B cell (primary cell): ENCODE results near the gene C1orf35. TPM values are rescaled to one million over a fixed set of nuclear protein-coding genes. Genes with fewer than 3 reads are reported as not detected.

Experiments
- ATAC-seq: fragments of 200-7000 bp; cut with Tn5 transposase; one replicate; pipeline ENCODE4 v1.10.0; 2021; ENCODE audit warnings: low read depth, mild to moderate bottlenecking, moderate number of reproducible peaks, moderate library complexity
- CTCF ChIA-PET: fragments of 350-600 bp; sonication (Branson Sonifier 250); formaldehyde crosslinking; loops from one replicate; lab custom pipeline; 2021; ENCODE audit warnings: antibody characterized with exemption, inconsistent platforms; lab: Charles Lee
- POLR2A ChIA-PET: fragments of 350-600 bp; sonication (Branson Sonifier 250); formaldehyde crosslinking; loops from one replicate; lab custom pipeline; 2021; ENCODE audit warnings: antibody characterized with exemption; lab: Charles Lee
- DNase-seq: peaks from one replicate; pipeline ENCODE4 v3.0.0; 2013
- H2AFZ ChIP-seq: 2 replicates; pipeline ENCODE4 v1.6.1; 2012; ENCODE audit warnings: mild to moderate bottlenecking, low read depth, low read length; ENCODE audit not compliant: insufficient read depth, poor library complexity, severe bottlenecking
- H3K27ac ChIP-seq, 2 donors: 1 replicate in 1 of 2; 2 replicates in 1 of 2; pipeline ENCODE4 v1.5.1; 2012 to 2013; ENCODE audit warnings: low read length in 2 of 2, mild to moderate bottlenecking in 2 of 2, moderate library complexity in 1 of 2
- H3K27me3 ChIP-seq, 4 experiments: fragments of 200-600 bp in 1 of 4; sonication (generic) in 1 of 4; replicated peaks in 1 of 4; 1 replicate in 2 of 4; 2 replicates in 2 of 4; pipeline versions ENCODE4 v1.6.1 to v1.7.0; 2013 to 2016; ENCODE audit warnings: low read length in 3 of 4, mild to moderate bottlenecking in 2 of 4, mixed read lengths in 1 of 4, moderate library complexity in 1 of 4; ENCODE audit not compliant: insufficient read depth in 4 of 4, control insufficient read depth in 3 of 4; ENCODE audit errors: control extremely low read depth in 1 of 4
- H3K36me3 ChIP-seq, 2 experiments: replicated peaks in 1 of 2; 1 replicate in 1 of 2; 2 replicates in 1 of 2; pipeline versions ENCODE4 v1.6.1 to v1.7.1; 2013; ENCODE audit warnings: low read length in 1 of 2; ENCODE audit not compliant: insufficient read depth in 2 of 2, control insufficient read depth in 1 of 2; ENCODE audit errors: control extremely low read depth in 1 of 2, extremely low read depth in 1 of 2
- H3K4me1 ChIP-seq, 2 donors: fragments of 200-600 bp in 1 of 2; sonication (generic) in 1 of 2; 1 replicate in 1 of 2; 2 replicates in 1 of 2; pipeline versions ENCODE4 v1.5.1 to v1.6.1; 2013 to 2017; ENCODE audit warnings: low read length in 2 of 2; ENCODE audit not compliant: control insufficient read depth in 2 of 2, insufficient read depth in 2 of 2
- H3K4me2 ChIP-seq: replicated peaks from 2 replicates; pipeline ENCODE3; 2012; ENCODE audit warnings: mild to moderate bottlenecking, low read depth, low read length; ENCODE audit not compliant: poor library complexity, severe bottlenecking
- H3K4me3 ChIP-seq, 5 experiments: fragments of 200-600 bp in 1 of 5; sonication (generic) in 1 of 5; 1 replicate in 3 of 5; 2 replicates in 2 of 5; pipeline versions ENCODE4 v1.5.1 to v1.7.0; 2011 to 2016; ENCODE audit warnings: low read length in 4 of 5, mild to moderate bottlenecking in 4 of 5, low read depth in 2 of 5, control low read depth in 1 of 5, moderate library complexity in 1 of 5; ENCODE audit not compliant: insufficient read depth in 1 of 5; ENCODE audit errors: control extremely low read depth in 1 of 5, extremely low read depth in 1 of 5
- H3K79me2 ChIP-seq: fragments of 200-600 bp; sonication (generic); one replicate; pipeline ENCODE4 v1.6.0; 2016; ENCODE audit warnings: low read length; ENCODE audit not compliant: control insufficient read depth, insufficient read depth
- H3K9ac ChIP-seq: fragments of 200-600 bp; sonication (generic); 2 replicates; pipeline ENCODE4 v1.6.1; 2017; ENCODE audit warnings: mild to moderate bottlenecking, low read length, moderate library complexity
- H3K9me3 ChIP-seq, 3 donors: one replicate each; pipeline versions ENCODE4 v1.6.1 to v1.7.1; 2013; ENCODE audit warnings: low read length in 2 of 3; ENCODE audit not compliant: control insufficient read depth in 2 of 3, insufficient read depth in 1 of 3; ENCODE audit errors: control extremely low read depth in 1 of 3
- H4K20me1 ChIP-seq: 2 replicates; pipeline ENCODE4 v1.6.0; 2012; ENCODE audit warnings: mild to moderate bottlenecking, low read length; ENCODE audit not compliant: insufficient read depth, control insufficient read depth, poor library complexity, severe bottlenecking
- H3K27ac Mint-ChIP-seq: one replicate; pipeline ENCODE4 v1.8.0; 2021; ENCODE audit warnings: mixed read lengths
- H3K27me3 Mint-ChIP-seq: one replicate; pipeline ENCODE4 v1.8.0; 2021; ENCODE audit warnings: mixed read lengths
- H3K4me1 Mint-ChIP-seq: one replicate; pipeline ENCODE4 v1.8.0; 2021; ENCODE audit warnings: mixed read lengths
- H3K4me3 Mint-ChIP-seq: one replicate; pipeline ENCODE4 v1.8.0; 2021; ENCODE audit warnings: mixed read lengths
- H3K9me3 Mint-ChIP-seq: one replicate; pipeline ENCODE4 v1.8.0; 2022; ENCODE audit warnings: mixed read lengths; ENCODE audit not compliant: insufficient read depth
- EZH2 ChIP-seq: IDR thresholded peaks from 2 replicates; pipeline ENCODE4 v1.6.1; 2012; ENCODE audit warnings: borderline replicate concordance, low read depth, mild to moderate bottlenecking, moderate library complexity, low read length; ENCODE audit not compliant: insufficient read depth, poor library complexity, severe bottlenecking
- WGBS: methylation state at CpG from one replicate; pipeline ENCODE4 v1.1.5; 2013; ENCODE audit warnings: missing lambda C conversion rate; ENCODE audit not compliant: insufficient coverage; 5-methylcytosine and 5-hydroxymethylcytosine counted together
- intact Hi-C: fragments of 100-400 bp; cut with micrococcal nuclease; formaldehyde crosslinking; loops from one replicate; pipeline ENCODE4 v1.10.0; 2022
- polyA plus RNA-seq: library from polyadenylated mRNA; depleted of rRNA; stranded (reverse); fragments of >200 nt; gene quantifications from 2 replicates; pipeline ENCODE4 v1.2.3, GENCODE V29; 2012
- total RNA-seq, 2 donors: library from RNA; stranded (reverse); fragments of 120-200 nt in 1 of 2; gene quantifications; 1 replicate in 1 of 2; 2 replicates in 1 of 2; pipeline versions ENCODE4 v1.2.3 to v1.2.4, GENCODE V29; 2013 to 2022
- TF ChIP-seq, protein P1 (sequence below): fragments of 200-600 bp; IDR thresholded peaks from one replicate; pipeline ENCODE4 v1.8.0; 2022; ENCODE audit warnings: antibody characterized with exemption, mild to moderate bottlenecking

Gene C1orf35
- total and polyA plus RNA-seq, 2 donors (not counting 1 experiment from before 2014, with no cell fraction given) = 24.1 to 41.0 TPM

DNA sequence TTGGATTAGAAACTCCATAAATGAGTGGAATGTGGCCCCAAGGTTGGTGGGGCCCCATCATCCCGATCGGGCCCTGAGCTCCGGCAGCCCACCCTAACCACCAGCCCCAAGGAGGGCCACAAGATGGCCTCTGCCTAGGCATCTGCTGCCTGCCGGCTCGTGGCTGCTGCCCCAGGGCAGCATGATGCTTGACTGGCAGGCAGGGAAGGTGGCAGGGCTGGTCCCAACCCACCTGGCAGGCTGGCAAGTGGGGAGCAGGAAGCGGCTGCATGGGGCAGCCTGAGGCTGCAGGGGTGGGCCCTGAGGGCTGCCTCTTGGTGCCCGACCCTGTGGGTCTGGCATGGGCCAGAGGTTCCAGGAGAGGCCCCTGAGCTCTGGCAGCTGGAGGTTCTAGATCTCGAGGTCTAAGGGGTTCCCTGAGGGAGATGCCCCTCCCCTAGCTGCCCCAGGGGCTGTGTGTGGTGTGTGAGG, 45.8 kb upstream of the C1orf35 start:
- no peak for ATAC-seq
- CTCF ChIA-PET = interaction anchor here (1.0 kb wide), 1 partner anchor 16 kb away, joined by 3 read pairs; the partner anchor contains the start of gene IBA57
- no peak for DNase-seq
- intact Hi-C loops = no loop called here
- H3K4me2 ChIP-seq = no peak overlapping the region
- no peak overlapping the region for H3K9ac ChIP-seq
- peaks cover 62% of the 10 kb centered on the region for H4K20me1 ChIP-seq
- peaks cover 27% of the 10 kb centered on the region for H3K79me2 ChIP-seq
- H3K27me3 Mint-ChIP-seq = no peaks in the 10 kb centered on the region
- no peak overlapping the region for H3K27ac ChIP-seq
- WGBS = 87% methylated on average over 8 of the region's 8 CpGs
- H3K36me3 ChIP-seq = peaks cover 0 to 39% of the 10 kb centered on the region in 2 experiments
- H3K4me1 Mint-ChIP-seq = peaks cover 3% of the 10 kb centered on the region
- H3K4me3 ChIP-seq = no peak overlapping the region
- no peaks in the 10 kb centered on the region for H3K9me3 ChIP-seq
- no peaks in the 10 kb centered on the region for H3K9me3 Mint-ChIP-seq
- no peak overlapping the region for H3K27ac Mint-ChIP-seq
- no peak overlapping the region for H3K4me3 Mint-ChIP-seq
- POLR2A ChIA-PET = interaction anchor here (0.6 kb wide), 1 partner anchor 60 kb away, joined by 3 read pairs; no protein-coding TSS in a partner anchor
- no peaks in the 10 kb centered on the region for H3K27me3 ChIP-seq
- TF ChIP-seq, protein P1, sequence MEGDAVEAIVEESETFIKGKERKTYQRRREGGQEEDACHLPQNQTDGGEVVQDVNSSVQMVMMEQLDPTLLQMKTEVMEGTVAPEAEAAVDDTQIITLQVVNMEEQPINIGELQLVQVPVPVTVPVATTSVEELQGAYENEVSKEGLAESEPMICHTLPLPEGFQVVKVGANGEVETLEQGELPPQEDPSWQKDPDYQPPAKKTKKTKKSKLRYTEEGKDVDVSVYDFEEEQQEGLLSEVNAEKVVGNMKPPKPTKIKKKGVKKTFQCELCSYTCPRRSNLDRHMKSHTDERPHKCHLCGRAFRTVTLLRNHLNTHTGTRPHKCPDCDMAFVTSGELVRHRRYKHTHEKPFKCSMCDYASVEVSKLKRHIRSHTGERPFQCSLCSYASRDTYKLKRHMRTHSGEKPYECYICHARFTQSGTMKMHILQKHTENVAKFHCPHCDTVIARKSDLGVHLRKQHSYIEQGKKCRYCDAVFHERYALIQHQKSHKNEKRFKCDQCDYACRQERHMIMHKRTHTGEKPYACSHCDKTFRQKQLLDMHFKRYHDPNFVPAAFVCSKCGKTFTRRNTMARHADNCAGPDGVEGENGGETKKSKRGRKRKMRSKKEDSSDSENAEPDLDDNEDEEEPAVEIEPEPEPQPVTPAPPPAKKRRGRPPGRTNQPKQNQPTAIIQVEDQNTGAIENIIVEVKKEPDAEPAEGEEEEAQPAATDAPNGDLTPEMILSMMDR = no peak
- TF ChIP-seq EZH2 = no peak
- H2AFZ ChIP-seq = no peak overlapping the region
- H3K4me1 ChIP-seq = peaks cover under 1 to 8% of the 10 kb centered on the region in 2 donors

DNA sequence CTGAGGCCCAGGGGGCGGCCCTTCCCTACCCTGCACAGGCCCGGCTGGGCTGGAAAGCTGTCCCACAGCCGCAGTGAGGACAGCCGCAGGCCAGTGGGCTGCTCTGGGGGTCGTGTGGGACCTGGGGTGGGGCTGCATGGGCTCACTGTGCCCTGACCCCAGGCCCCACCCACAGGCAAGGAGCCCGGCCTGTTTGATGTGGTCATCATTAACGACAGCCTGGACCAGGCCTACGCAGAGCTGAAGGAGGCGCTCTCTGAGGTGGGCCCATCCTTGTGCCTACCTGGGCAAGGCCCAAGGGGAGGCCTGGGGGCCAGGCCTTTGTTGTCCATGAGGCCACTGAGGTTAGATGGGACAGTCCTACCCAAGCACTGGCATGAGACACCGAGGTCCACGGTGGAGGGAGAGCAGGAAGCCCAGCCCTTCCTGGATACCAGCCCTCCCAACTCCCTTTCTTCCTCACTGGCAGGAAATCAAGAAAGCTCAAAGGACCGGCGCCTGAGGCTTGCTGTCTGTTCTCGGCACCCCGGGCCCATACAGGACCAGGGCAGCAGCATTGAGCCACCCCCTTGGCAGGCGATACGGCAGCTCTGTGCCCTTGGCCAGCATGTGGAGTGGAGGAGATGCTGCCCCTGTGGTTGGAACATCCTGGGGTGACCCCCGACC, 45.2 kb upstream of the C1orf35 start:
- peaks cover 33% of the 10 kb centered on the region for H3K79me2 ChIP-seq
- TF ChIP-seq, protein P1 = no peak
- no peaks in the 10 kb centered on the region for H3K9me3 ChIP-seq
- H3K4me3 Mint-ChIP-seq = no peak overlapping the region
- H3K27me3 ChIP-seq = no peaks in the 10 kb centered on the region
- ChIA-PET POLR2A (no interaction called here), CTCF (interaction anchor here (1.0 kb wide), 1 partner anchor 17 kb away, joined by 3 read pairs; the partner anchor contains the start of gene IBA57)
- no peaks in the 10 kb centered on the region for H3K27me3 Mint-ChIP-seq
- H3K4me3 ChIP-seq = no peak overlapping the region
- ATAC-seq (no peak), DNase-seq (no peak)
- peaks cover 0 to 39% of the 10 kb centered on the region in 2 experiments for H3K36me3 ChIP-seq
- H3K9ac ChIP-seq = no peak overlapping the region
- peaks cover 6 to 14% of the 10 kb centered on the region in 2 donors for H3K4me1 ChIP-seq
- no peak overlapping the region for H3K27ac ChIP-seq
- H2AFZ ChIP-seq = no peak overlapping the region
- H3K9me3 Mint-ChIP-seq = no peaks in the 10 kb centered on the region
- H3K27ac Mint-ChIP-seq = no peak overlapping the region
- H4K20me1 ChIP-seq = peaks cover 68% of the 10 kb centered on the region
- intact Hi-C loops = no loop called here
- no peak overlapping the region for H3K4me2 ChIP-seq
- peaks cover 9% of the 10 kb centered on the region for H3K4me1 Mint-ChIP-seq
- WGBS = 87% methylated on average over 13 of the region's 18 CpGs
